ENCODE measurements around the gene FNDC3B. TPM values are rescaled to one million over a fixed set of nuclear protein-coding genes. Genes with fewer than 3 reads are reported as not detected.

Gene FNDC3B
- total RNA-seq, 2 experiments from 2014 or later = 14.4 to 17.8 TPM

GRCh38 chr3:172129498-172129849 is 90.1 kb downstream of the FNDC3B start:
- Mint-ChIP-seq H3K36me3 (peaks cover 3% of the 10 kb centered on the region), H3K4me3 (no peak overlapping the region), H3K9me3 (no peaks in the 10 kb centered on the region), H3K4me1 (ENCODE audit: low read depth) (peaks cover 50% of the 10 kb centered on the region), H3K27me3 (no peaks in the 10 kb centered on the region), H3K27ac (no peak overlapping the region)
- ChIA-PET POLR2A (interaction anchor here (1.4 kb wide), 1 partner anchor 24 kb away, joined by 4 read pairs; no protein-coding TSS in a partner anchor), CTCF (no interaction called here)
- DNase-seq = no peak
- intact Hi-C loops (cut with micrococcal nuclease) = no loop called here

- CTCF ChIA-PET = interaction anchor here (0.7 kb wide), 1 partner anchor 43 kb away, joined by 3 read pairs; no protein-coding TSS in a partner anchor
- H3K27ac Mint-ChIP-seq = peak overlapping the region; percentile 64
These were observed 90.7 kb downstream of the FNDC3B start for GRCh38 chr3:172129850-172130716.

GRCh38 chr3:172130717-172131050 is 91.3 kb downstream of the FNDC3B start:
- Mint-ChIP-seq H3K27ac (peak overlapping the region; percentile 64), H3K4me3 (no peak overlapping the region), H3K4me1 (ENCODE audit: low read depth) (peaks cover 58% of the 10 kb centered on the region), H3K36me3 (no peaks in the 10 kb centered on the region), H3K9me3 (no peaks in the 10 kb centered on the region), H3K27me3 (no peaks in the 10 kb centered on the region)
- ChIA-PET CTCF (interaction anchor here (0.7 kb wide), 1 partner anchor 43 kb away, joined by 3 read pairs; no protein-coding TSS in a partner anchor), POLR2A (interaction anchor here (0.8 kb wide), 1 partner anchor 24 kb away, joined by 3 read pairs; no protein-coding TSS in a partner anchor)
- DNase-seq = no peak
- intact Hi-C loops (cut with micrococcal nuclease) = loop anchor here (1.0 to 10.0 kb wide), 8 partner anchors 8 to 624 kb away; partner anchors contain the start of gene ECT2

More at GRCh38 chr3:172129850-172130716, 90.7 kb downstream of the FNDC3B start:
- no peaks in the 10 kb centered on the region for H3K27me3 Mint-ChIP-seq
- H3K9me3 Mint-ChIP-seq = no peaks in the 10 kb centered on the region
- POLR2A ChIA-PET = interaction anchor here (0.8 to 1.4 kb wide), 2 partner anchors 23 to 25 kb away, joined by 3 to 4 read pairs; no protein-coding TSS in a partner anchor
- peak overlapping the region; percentile 17 for H3K4me3 Mint-ChIP-seq
- no peaks in the 10 kb centered on the region for H3K36me3 Mint-ChIP-seq
- peak; percentile 81 for DNase-seq
- peaks cover 53% of the 10 kb centered on the region for H3K4me1 Mint-ChIP-seq (ENCODE audit: low read depth)
- intact Hi-C loops (cut with micrococcal nuclease) = loop anchor here (1.0 to 10.0 kb wide), 8 partner anchors 8 to 625 kb away; partner anchors contain the start of gene ECT2

- DNase-seq = no peak
- intact Hi-C loops (cut with micrococcal nuclease) = loop anchor here (5.0 to 10.0 kb wide), 6 partner anchors 81 to 623 kb away; partner anchors contain the start of gene ECT2
- POLR2A ChIA-PET = interaction anchor here (0.6 to 1.1 kb wide), 2 partner anchors 25 to 674 kb away, joined by 3 to 4 read pairs; no protein-coding TSS in a partner anchor
- peaks cover 57% of the 10 kb centered on the region for H3K4me1 Mint-ChIP-seq (ENCODE audit: low read depth)
- H3K27me3 Mint-ChIP-seq = no peaks in the 10 kb centered on the region
- CTCF ChIA-PET = interaction anchor here (0.8 to 0.9 kb wide), 2 partner anchors 24 to 25 kb away, joined by 3 to 4 read pairs; no protein-coding TSS in a partner anchor
- peak overlapping the region; percentile 72 for H3K27ac Mint-ChIP-seq
- H3K36me3 Mint-ChIP-seq = peaks cover 4% of the 10 kb centered on the region
- H3K9me3 Mint-ChIP-seq = no peaks in the 10 kb centered on the region
- H3K4me3 Mint-ChIP-seq = no peak overlapping the region
These were observed 92.4 kb downstream of the FNDC3B start for GRCh38 chr3:172131746-172132145.

GRCh38 chr3:172132159-172132586 is 92.8 kb downstream of the FNDC3B start:
- ChIA-PET CTCF (interaction anchor here (0.8 to 0.9 kb wide), 2 partner anchors 24 to 25 kb away, joined by 3 to 4 read pairs; no protein-coding TSS in a partner anchor), POLR2A (interaction anchor here (1.1 kb wide), 1 partner anchor 25 kb away, joined by 3 read pairs; no protein-coding TSS in a partner anchor)
- Mint-ChIP-seq H3K36me3 (peaks cover 4% of the 10 kb centered on the region), H3K4me3 (no peak overlapping the region), H3K27ac (peak overlapping the region; percentile 72), H3K27me3 (no peaks in the 10 kb centered on the region), H3K4me1 (ENCODE audit: low read depth) (peaks cover 59% of the 10 kb centered on the region), H3K9me3 (no peaks in the 10 kb centered on the region)
- intact Hi-C loops (cut with micrococcal nuclease) = loop anchor here (5.0 to 10.0 kb wide), 6 partner anchors 80 to 623 kb away; partner anchors contain the start of gene ECT2
- peak; percentile 41 for DNase-seq

- Mint-ChIP-seq H3K36me3 (peaks cover 4% of the 10 kb centered on the region), H3K27ac (no peak overlapping the region), H3K4me3 (no peak overlapping the region), H3K9me3 (no peaks in the 10 kb centered on the region), H3K4me1 (ENCODE audit: low read depth) (peaks cover 63% of the 10 kb centered on the region), H3K27me3 (no peaks in the 10 kb centered on the region)
- ChIA-PET POLR2A (no interaction called here), CTCF (interaction anchor here (2.7 kb wide), 1 partner anchor 25 kb away, joined by 9 read pairs; no protein-coding TSS in a partner anchor)
- intact Hi-C loops (cut with micrococcal nuclease) = loop anchor here (5.0 to 10.0 kb wide), 6 partner anchors 79 to 622 kb away; partner anchors contain the start of gene ECT2
- DNase-seq = no peak
These were observed 93.4 kb downstream of the FNDC3B start for GRCh38 chr3:172132721-172133311.

GRCh38 chr3:172133838-172134237 is 94.5 kb downstream of the FNDC3B start:
- DNase-seq = no peak
- ChIA-PET CTCF (interaction anchor here (2.7 kb wide), 1 partner anchor 26 kb away, joined by 9 read pairs; no protein-coding TSS in a partner anchor), POLR2A (interaction anchor here (1.2 kb wide), 1 partner anchor 26 kb away, joined by 4 read pairs; no protein-coding TSS in a partner anchor)
- no peak overlapping the region for H3K4me3 Mint-ChIP-seq
- H3K36me3 Mint-ChIP-seq = peaks cover 4% of the 10 kb centered on the region
- intact Hi-C loops (cut with micrococcal nuclease) = loop anchor here (5.0 to 10.0 kb wide), 6 partner anchors 78 to 621 kb away; partner anchors contain the start of gene ECT2
- no peaks in the 10 kb centered on the region for H3K27me3 Mint-ChIP-seq
- peaks cover 70% of the 10 kb centered on the region for H3K4me1 Mint-ChIP-seq (ENCODE audit: low read depth)
- H3K27ac Mint-ChIP-seq = peak overlapping the region; percentile 43
- no peaks in the 10 kb centered on the region for H3K9me3 Mint-ChIP-seq

- H3K9me3 Mint-ChIP-seq = no peaks in the 10 kb centered on the region
- H3K27me3 Mint-ChIP-seq = no peaks in the 10 kb centered on the region
- intact Hi-C loops (cut with micrococcal nuclease) = loop anchor here (5.0 to 10.0 kb wide), 6 partner anchors 78 to 620 kb away; partner anchors contain the start of gene ECT2
- H3K4me1 Mint-ChIP-seq (ENCODE audit: low read depth) = peaks cover 73% of the 10 kb centered on the region
- ChIA-PET POLR2A (interaction anchor here (1.2 kb wide), 1 partner anchor 27 kb away, joined by 4 read pairs; no protein-coding TSS in a partner anchor), CTCF (interaction anchor here (0.6 to 2.7 kb wide), 2 partner anchors 27 to 250 kb away, joined by 4 to 9 read pairs; no protein-coding TSS in a partner anchor)
- peak overlapping the region; percentile 43 for H3K27ac Mint-ChIP-seq
- DNase-seq = no peak
- H3K4me3 Mint-ChIP-seq = no peak overlapping the region
- peaks cover 4% of the 10 kb centered on the region for H3K36me3 Mint-ChIP-seq
These were observed 95.0 kb downstream of the FNDC3B start for GRCh38 chr3:172134352-172134751.

- no peaks in the 10 kb centered on the region for H3K27me3 Mint-ChIP-seq
- peaks cover 69% of the 10 kb centered on the region for H3K4me1 Mint-ChIP-seq (ENCODE audit: low read depth)
- intact Hi-C loops (cut with micrococcal nuclease) = loop anchor here (10.0 kb wide), 4 partner anchors 190 to 620 kb away; partner anchors contain the start of gene ECT2
- H3K36me3 Mint-ChIP-seq = peaks cover 4% of the 10 kb centered on the region
- H3K4me3 Mint-ChIP-seq = no peak overlapping the region
- POLR2A ChIA-PET = no interaction called here
- no peak for DNase-seq
- H3K9me3 Mint-ChIP-seq = no peaks in the 10 kb centered on the region
- H3K27ac Mint-ChIP-seq = no peak overlapping the region
- CTCF ChIA-PET = interaction anchor here (2.7 kb wide), 1 partner anchor 28 kb away, joined by 9 read pairs; no protein-coding TSS in a partner anchor
These were observed 95.8 kb downstream of the FNDC3B start for GRCh38 chr3:172135185-172135584.

- intact Hi-C loops (cut with micrococcal nuclease) = loop anchor here (10.0 kb wide), 4 partner anchors 189 to 619 kb away; partner anchors contain the start of gene ECT2
- CTCF ChIA-PET = interaction anchor here (0.6 to 2.7 kb wide), 3 partner anchors 28 to 1034 kb away, joined by 3 to 9 read pairs (median 3); no protein-coding TSS in a partner anchor
- H3K9me3 Mint-ChIP-seq = no peaks in the 10 kb centered on the region
- peaks cover 4% of the 10 kb centered on the region for H3K36me3 Mint-ChIP-seq
- no peaks in the 10 kb centered on the region for H3K27me3 Mint-ChIP-seq
- no peak overlapping the region for H3K4me3 Mint-ChIP-seq
- H3K4me1 Mint-ChIP-seq (ENCODE audit: low read depth) = peaks cover 71% of the 10 kb centered on the region
- no peak for DNase-seq
- POLR2A ChIA-PET = no interaction called here
- H3K27ac Mint-ChIP-seq = peak overlapping the region; percentile 77
These were observed 96.4 kb downstream of the FNDC3B start for GRCh38 chr3:172135820-172136219.

GRCh38 chr3:172136330-172136729 is 97.0 kb downstream of the FNDC3B start:
- Mint-ChIP-seq H3K27ac (peak overlapping the region; percentile 77), H3K9me3 (no peaks in the 10 kb centered on the region), H3K4me3 (no peak overlapping the region), H3K27me3 (no peaks in the 10 kb centered on the region), H3K4me1 (ENCODE audit: low read depth) (peaks cover 71% of the 10 kb centered on the region), H3K36me3 (peaks cover 4% of the 10 kb centered on the region)
- intact Hi-C loops (cut with micrococcal nuclease) = loop anchor here (10.0 kb wide), 4 partner anchors 188 to 618 kb away; partner anchors contain the start of gene ECT2
- ChIA-PET POLR2A (no interaction called here), CTCF (interaction anchor here (0.6 kb wide), 2 partner anchors 405 to 1035 kb away, joined by 3 read pairs; no protein-coding TSS in a partner anchor)
- no peak for DNase-seq

Measured in activated CD4-positive, alpha-beta memory T cell treated with anti-CD3 and anti-CD28 coated beads for 36 hours (primary cell).